Keratinocyte (primary cell): ENCODE data around the gene STK4. TPM values are rescaled to one million over a fixed set of nuclear protein-coding genes. Genes with fewer than 3 reads are reported as not detected.
A peak's percentile ranks its signal among the peaks of the same experiment; 100 is the strongest.

Experiments used
- DNase-seq: peaks from one replicate; pipeline ENCODE4 v3.0.0-alpha.2; 2011; ENCODE audit warnings: low read depth, missing footprints, low spot score
- FAIRE-seq: peaks from 2 replicates; lab custom pipeline; 2011; peaks lifted over from hg19 to GRCh38; lab: Jason Lieb, UNC
- H2AFZ ChIP-seq: 2 replicates; pipeline ENCODE4 v1.6.0; 2012; ENCODE audit warnings: low read length, control low read depth, inconsistent platforms; ENCODE audit not compliant: control insufficient read depth
- H3K27ac ChIP-seq: 2 replicates; pipeline ENCODE4 v1.5.1; 2011; ENCODE audit warnings: low read length; ENCODE audit not compliant: control insufficient read depth, insufficient read depth
- H3K27me3 ChIP-seq: 3 replicates; pipeline ENCODE4 v1.6.0; 2011; ENCODE audit warnings: low read length; ENCODE audit not compliant: control insufficient read depth, insufficient read depth; ENCODE audit errors: extremely low read depth
- H3K36me3 ChIP-seq, 2 experiments: 2 replicates in 1 of 2; 3 replicates in 1 of 2; pipeline ENCODE4 v1.5.1; 2011; ENCODE audit warnings: low read length in 2 of 2, mild to moderate bottlenecking in 1 of 2; ENCODE audit not compliant: control insufficient read depth in 2 of 2, insufficient read depth in 2 of 2; ENCODE audit errors: extremely low read depth in 1 of 2
- H3K4me1 ChIP-seq: 3 replicates; pipeline ENCODE4 v1.5.1; 2011; ENCODE audit warnings: low read length; ENCODE audit not compliant: control insufficient read depth, insufficient read depth; ENCODE audit errors: extremely low read depth
- H3K4me2 ChIP-seq: 3 replicates; pipeline ENCODE4 v1.6.0; 2011; ENCODE audit warnings: low read depth, low read length; ENCODE audit not compliant: control insufficient read depth, insufficient read depth; ENCODE audit errors: extremely low read depth
- H3K4me3 ChIP-seq, 3 experiments: fragments of 200-600 bp in 1 of 3; sonication (generic) in 1 of 3; 2 replicates in 2 of 3; 3 replicates in 1 of 3; pipeline ENCODE4 v1.5.1; 2011 to 2016; ENCODE audit warnings: low read length in 3 of 3, mild to moderate bottlenecking in 3 of 3, control low read depth in 2 of 3, inconsistent platforms in 1 of 3, low read depth in 1 of 3, mixed read lengths in 1 of 3, mixed run types in 1 of 3, moderate library complexity in 1 of 3; ENCODE audit not compliant: control insufficient read depth in 2 of 3, insufficient read depth in 2 of 3; ENCODE audit errors: extremely low read depth in 1 of 3
- H3K79me2 ChIP-seq: 2 replicates; pipeline ENCODE4 v1.6.0; 2012; ENCODE audit warnings: low read length; ENCODE audit not compliant: control insufficient read depth, insufficient read depth
- H3K9ac ChIP-seq: 3 replicates; pipeline ENCODE4 v1.6.0; 2011; ENCODE audit warnings: low read length; ENCODE audit not compliant: control insufficient read depth, insufficient read depth; ENCODE audit errors: extremely low read depth
- H3K9me1 ChIP-seq: 3 replicates; pipeline ENCODE4 v1.6.0; 2011; ENCODE audit warnings: low read length; ENCODE audit not compliant: control insufficient read depth, insufficient read depth; ENCODE audit errors: extremely low read depth
- H3K9me3 ChIP-seq: 2 replicates; pipeline ENCODE4 v1.5.1; 2012; ENCODE audit warnings: low read depth, low read length; ENCODE audit not compliant: control insufficient read depth
- H4K20me1 ChIP-seq: 3 replicates; pipeline ENCODE4 v1.6.0; 2011; ENCODE audit warnings: low read length; ENCODE audit not compliant: control insufficient read depth, insufficient read depth; ENCODE audit errors: extremely low read depth
- CTCF ChIP-seq, 3 experiments: IDR thresholded peaks in 1 of 3; conservative IDR thresholded peaks in 1 of 3; optimal IDR thresholded peaks in 1 of 3; 2 replicates in 2 of 3; 3 replicates in 1 of 3; pipeline versions ENCODE3 to v1.5.1; 2011; ENCODE audit warnings: low read length in 3 of 3, mild to moderate bottlenecking in 3 of 3, moderate library complexity in 2 of 3, control low read depth in 1 of 3, inconsistent platforms in 1 of 3; ENCODE audit not compliant: insufficient read depth in 2 of 3; ENCODE audit errors: extremely low read depth in 1 of 3
- EZH2 ChIP-seq: IDR thresholded peaks from one replicate; pipeline ENCODE4 v1.6.1; 2012; ENCODE audit warnings: inconsistent platforms, mild to moderate bottlenecking, low read length, moderate library complexity
- dilution Hi-C: fragments of 300-500 bp; cut with MboI; formaldehyde crosslinking; loops from one replicate; pipeline ENCODE4 v1.7.0; 2020; ENCODE audit warnings: low sequenced_read_pairs; ENCODE audit not compliant: extremely low pct_ligation_motif_present
- polyA plus RNA-seq, 5 experiments: library from polyadenylated mRNA; depleted of rRNA in 3 of 5; stranded (reverse) in 3 of 5; stranded (forward) in 1 of 5; unstranded in 1 of 5; fragments of >200 nt; gene quantifications; 1 replicate in 1 of 5; 2 replicates in 3 of 5; 3 replicates in 1 of 5; pipeline versions ENCODE4 v1.2.1 to v1.2.3, GENCODE V29; 2011 to 2012; ENCODE audit warnings: missing spikeins in 2 of 5, low read depth in 1 of 5, low replicate concordance in 1 of 5

STK4 gene
- polyA plus RNA-seq, 1 donor (not counting 4 experiments of a cell fraction or from before 2014, with no cell fraction given), result 30.5 TPM

- dilution Hi-C loops, result no loop called here
- DNase-seq, result no peak
- H2AFZ ChIP-seq, result no peak overlapping the region
These were observed 995 bp downstream of the STK4 start for GRCh38 chr20:44967207-44967807.

GRCh38 chr20:44969300-44969894 is 3.1 kb downstream of the STK4 start:
- dilution Hi-C loops, result no loop called here
- H3K79me2 ChIP-seq, result peaks cover 56% of the 10 kb centered on the region

More at GRCh38 chr20:44967207-44967807, 995 bp downstream of the STK4 start:
- Histone ChIP-seq H3K79me2 (peaks cover 56% of the 10 kb centered on the region), H3K4me1 (peaks cover 26% of the 10 kb centered on the region), H3K9ac (peak overlapping the region; percentile 82), H3K4me2 (peak overlapping the region; percentile 88), H3K9me3 (no peaks in the 10 kb centered on the region), H3K36me3 (peaks cover 0 to 2% of the 10 kb centered on the region in 2 experiments), H4K20me1 (no peaks in the 10 kb centered on the region), H3K27me3 (no peaks in the 10 kb centered on the region), H3K4me3 (peak overlapping the region; percentile 78 to 85 (median 79)), H3K9me1 (peaks cover 2% of the 10 kb centered on the region), H3K27ac (peak overlapping the region; percentile 79)
- FAIRE-seq, result no peak
- TF ChIP-seq CTCF (optimal IDR thresholded peaks at IDR 0.05 in 1 of 3, IDR thresholded peaks at IDR 0.05 in 1 of 3, conservative IDR thresholded peaks at IDR 0.05 in 1 of 3; ENCODE audit: extremely low read depth in 1 of 3, insufficient read depth in 2 of 3, low read length in 3 of 3) (no peak), EZH2 (no peak)

More at GRCh38 chr20:44969300-44969894, 3.1 kb downstream of the STK4 start:
- H3K9me3 ChIP-seq, result no peaks in the 10 kb centered on the region
- H3K9me1 ChIP-seq, result peaks cover 2% of the 10 kb centered on the region
- H3K27ac ChIP-seq, result no peak overlapping the region
- DNase-seq (no peak), FAIRE-seq (no peak)
- TF ChIP-seq CTCF (optimal IDR thresholded peaks at IDR 0.05 in 1 of 3, IDR thresholded peaks at IDR 0.05 in 1 of 3, conservative IDR thresholded peaks at IDR 0.05 in 1 of 3; ENCODE audit: extremely low read depth in 1 of 3, insufficient read depth in 2 of 3, low read length in 3 of 3) (no peak), EZH2 (no peak)
- H3K36me3 ChIP-seq, result peaks cover 5 to 10% of the 10 kb centered on the region in 2 experiments
- no peak overlapping the region for H3K4me3 ChIP-seq
- H4K20me1 ChIP-seq, result no peaks in the 10 kb centered on the region
- no peak overlapping the region for H3K9ac ChIP-seq
- no peaks in the 10 kb centered on the region for H3K27me3 ChIP-seq
- H2AFZ ChIP-seq, result no peak overlapping the region
- peak overlapping the region; percentile 88 for H3K4me2 ChIP-seq
- peaks cover 35% of the 10 kb centered on the region for H3K4me1 ChIP-seq
